Transverse colon (tissue), 4 donors: ENCODE data around the gene URGCP. TPM values are rescaled to one million over a fixed set of nuclear protein-coding genes. Genes with fewer than 3 reads are reported as not detected.

Source experiments
- DNase-seq: peaks from one replicate; pipeline ENCODE4 v3.0.0-alpha.2; 2019
- H3K27ac ChIP-seq, 4 donors: fragments of 200-600 bp; sonication (generic); 2 replicates each; pipeline ENCODE4 v1.5.1; 2016 to 2018; ENCODE audit warnings: inconsistent platforms in 4 of 4
- H3K27me3 ChIP-seq: fragments of 200-600 bp; sonication (generic); 2 replicates; pipeline ENCODE4 v1.5.1; 2017; ENCODE audit warnings: inconsistent platforms
- H3K36me3 ChIP-seq, 4 donors: fragments of 200-600 bp; sonication (generic); 2 replicates each; pipeline ENCODE4 v1.5.1; 2017 to 2019; ENCODE audit warnings: inconsistent platforms in 4 of 4
- H3K4me1 ChIP-seq, 4 donors: fragments of 200-600 bp; sonication (generic); 2 replicates each; pipeline ENCODE4 v1.5.1; 2017 to 2020; ENCODE audit warnings: inconsistent platforms in 4 of 4
- H3K4me3 ChIP-seq, 4 donors: fragments of 200-600 bp; sonication (generic); 1 replicate in 1 of 4; 2 replicates in 3 of 4; pipeline versions ENCODE4 v1.5.1 to v1.6.1; 2017 to 2019; ENCODE audit warnings: inconsistent platforms in 4 of 4
- H3K9me3 ChIP-seq, 2 donors: fragments of 200-600 bp; sonication (generic); 2 replicates each; pipeline ENCODE4 v1.5.1; 2017 to 2019; ENCODE audit warnings: inconsistent platforms in 2 of 2
- EP300 ChIP-seq: sonication (generic); formaldehyde crosslinking; IDR thresholded peaks from one replicate; pipeline ENCODE4 v1.6.1; 2017; ENCODE audit warnings: antibody characterized with exemption, low read depth
- POLR2A ChIP-seq: fragments of 450-650 bp; IDR thresholded peaks from one replicate; pipeline ENCODE4 v1.6.1; 2016; ENCODE audit warnings: antibody characterized with exemption, mild to moderate bottlenecking, moderate library complexity
- POLR2AphosphoS5 ChIP-seq, 3 donors: sonication (generic); formaldehyde crosslinking; IDR thresholded peaks; one replicate each; pipeline ENCODE4 v1.6.1; 2016; ENCODE audit warnings: antibody characterized with exemption in 3 of 3
- WGBS, 2 donors: methylation state at CpG; one replicate each; pipeline ENCODE4 v1.1.5; 2018; ENCODE audit warnings: low coverage in 1 of 2; 5-methylcytosine and 5-hydroxymethylcytosine counted together
- in situ Hi-C, 4 donors: fragments of 200-750 bp; cut with MboI; loops; one replicate each; pipeline versions ENCODE4 v1.15.0 to v1.15.1; 2017; ENCODE audit warnings: low sequenced_read_pairs in 3 of 4, low pct_ligation_motif_present in 1 of 4, low pct_unique_long_range_greater_than_20kb in 1 of 4
- intact Hi-C: fragments of 100-400 bp; cut with DNase I; formaldehyde crosslinking; loops from one replicate; pipeline ENCODE4 v1.15.1; 2023; ENCODE audit warnings: low total_unique reads
- total RNA-seq, 4 donors: library from RNA; depleted of rRNA; stranded (reverse); fragments of >200 nt; gene quantifications; one replicate each; pipeline ENCODE4 v1.1.0, GENCODE V29; 2016
- TF ChIP-seq, protein P1 (sequence below), 5 experiments: fragments of 200-600 bp in 3 of 5; fragments of 450-650 bp in 2 of 5; sonication (generic) in 3 of 5; IDR thresholded peaks; 1 replicate in 2 of 5; 2 replicates in 3 of 5; pipeline ENCODE4 v1.5.1; 2016 to 2017; ENCODE audit warnings: antibody characterized with exemption in 5 of 5, inconsistent platforms in 3 of 5, mild to moderate bottlenecking in 2 of 5, moderate library complexity in 1 of 5

The URGCP gene
- total RNA-seq, 4 donors from 2014 or later, result 54.5 to 84.2 (median 58.2) TPM

GRCh38 chr7:43869006-43869866 is 37.2 kb downstream of the URGCP start, which contains the start of gene MRPS24:
TSS of gene MRPS24 (minus strand) at chr7:43869517. CDS start at chr7:43869495, 22 bp downstream.
- TF ChIP-seq POLR2AphosphoS5 (IDR thresholded peaks at IDR 0.05) (peak; percentile 37 to 84 (median 83)), POLR2A (peak; percentile 54)
- TF ChIP-seq, protein P1, sequence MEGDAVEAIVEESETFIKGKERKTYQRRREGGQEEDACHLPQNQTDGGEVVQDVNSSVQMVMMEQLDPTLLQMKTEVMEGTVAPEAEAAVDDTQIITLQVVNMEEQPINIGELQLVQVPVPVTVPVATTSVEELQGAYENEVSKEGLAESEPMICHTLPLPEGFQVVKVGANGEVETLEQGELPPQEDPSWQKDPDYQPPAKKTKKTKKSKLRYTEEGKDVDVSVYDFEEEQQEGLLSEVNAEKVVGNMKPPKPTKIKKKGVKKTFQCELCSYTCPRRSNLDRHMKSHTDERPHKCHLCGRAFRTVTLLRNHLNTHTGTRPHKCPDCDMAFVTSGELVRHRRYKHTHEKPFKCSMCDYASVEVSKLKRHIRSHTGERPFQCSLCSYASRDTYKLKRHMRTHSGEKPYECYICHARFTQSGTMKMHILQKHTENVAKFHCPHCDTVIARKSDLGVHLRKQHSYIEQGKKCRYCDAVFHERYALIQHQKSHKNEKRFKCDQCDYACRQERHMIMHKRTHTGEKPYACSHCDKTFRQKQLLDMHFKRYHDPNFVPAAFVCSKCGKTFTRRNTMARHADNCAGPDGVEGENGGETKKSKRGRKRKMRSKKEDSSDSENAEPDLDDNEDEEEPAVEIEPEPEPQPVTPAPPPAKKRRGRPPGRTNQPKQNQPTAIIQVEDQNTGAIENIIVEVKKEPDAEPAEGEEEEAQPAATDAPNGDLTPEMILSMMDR (IDR thresholded peaks at IDR 0.05), result no peak
- H3K4me1 ChIP-seq, result peaks cover 8 to 43% (median 26%) of the 10 kb centered on the region in 4 donors
- peak within 1 kb of the TSS; percentile 75 to 95 (median 83) for H3K4me3 ChIP-seq
- in situ Hi-C loops (loop anchor here in 1 of 4 donors (25.0 kb wide), 1 partner anchor 932 kb away; the partner anchor contains the start of genes MRPL32 and PSMA2), intact Hi-C loops (no loop called here)
- 1% methylated on average over 57 of the region's 81 CpGs; no CpG with 5 or more reads in 1 of the 2 donors for WGBS, 2 donors
- DNase-seq, result peak; percentile 96
- no peaks in the 10 kb centered on the region for H3K9me3 ChIP-seq
- H3K27ac ChIP-seq, result peak within 1 kb of the TSS; percentile 87 to 90 (median 88)
- no peaks in the 10 kb centered on the region for H3K27me3 ChIP-seq
- H3K36me3 ChIP-seq, result peaks cover 0 to 15% (median 5%) of the 10 kb centered on the region in 4 donors

DNA sequence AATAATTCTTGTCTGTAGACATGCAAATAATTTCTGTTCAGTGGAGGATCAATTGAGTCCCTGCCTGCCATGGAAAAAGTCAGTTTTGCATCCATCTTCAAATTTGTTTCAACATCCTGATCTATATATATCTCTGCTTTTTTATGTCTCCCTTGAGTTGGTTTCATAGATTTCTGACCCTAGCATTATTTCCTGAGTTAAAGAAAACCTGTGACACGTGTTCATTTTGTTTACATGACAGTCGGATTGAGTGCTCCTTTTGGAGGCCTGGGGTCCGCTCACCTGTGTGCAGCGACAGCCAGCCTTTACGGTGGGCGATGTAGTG is 37.8 kb downstream of the URGCP start:
- no peak for DNase-seq
- intact Hi-C loops (no loop called here), in situ Hi-C loops (loop anchor here in 1 of 4 donors (25.0 kb wide), 1 partner anchor 931 kb away; the partner anchor contains the start of genes MRPL32 and PSMA2)
- Histone ChIP-seq H3K4me1 (peaks cover 8 to 37% (median 26%) of the 10 kb centered on the region in 4 donors), H3K36me3 (peaks cover 0 to 15% (median 5%) of the 10 kb centered on the region in 4 donors), H3K9me3 (no peaks in the 10 kb centered on the region), H3K27me3 (no peaks in the 10 kb centered on the region), H3K27ac (peak overlapping the region; percentile 87 to 90 (median 88)), H3K4me3 (peak overlapping the region; percentile 75 to 95 (median 83))
- TF ChIP-seq, protein P1 (IDR thresholded peaks at IDR 0.05), result no peak
- TF ChIP-seq EP300, result no peak
- no peak for TF ChIP-seq POLR2A
- no peak for TF ChIP-seq POLR2AphosphoS5 (IDR thresholded peaks at IDR 0.05)
- 1% methylated on average over 6 of the region's 6 CpGs; no CpG with 5 or more reads in 1 of the 2 donors for WGBS, 2 donors

DNA sequence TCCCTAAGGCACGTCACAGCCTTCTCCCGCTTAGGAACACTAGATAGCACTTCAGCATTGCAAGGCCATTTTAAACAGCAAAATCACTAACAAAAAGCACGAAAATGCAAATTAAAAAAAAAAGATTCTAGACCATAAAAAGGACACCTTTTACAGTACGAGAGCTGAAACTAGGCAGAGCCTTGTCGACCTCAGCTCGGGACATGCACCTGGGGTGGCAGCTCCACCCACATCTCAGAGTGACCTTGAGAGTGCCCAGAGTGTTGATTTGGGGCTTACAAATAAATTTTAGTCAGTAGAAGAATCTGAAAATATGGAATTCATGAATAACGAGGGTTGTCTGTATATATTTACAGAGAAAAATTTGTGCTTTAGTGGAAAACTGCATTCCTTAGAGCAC is 38.2 kb downstream of the URGCP start:
- intact Hi-C loops (no loop called here), in situ Hi-C loops (loop anchor here in 1 of 4 donors (25.0 kb wide), 1 partner anchor 931 kb away; the partner anchor contains the start of genes MRPL32 and PSMA2)
- 38 to 55% methylated on average over 4 to 7 of the region's 7 CpGs for WGBS, 2 donors
- peaks cover 8 to 32% (median 23%) of the 10 kb centered on the region in 4 donors for H3K4me1 ChIP-seq
- no peaks in the 10 kb centered on the region for H3K9me3 ChIP-seq
- peaks cover 0 to 15% (median 5%) of the 10 kb centered on the region in 4 donors for H3K36me3 ChIP-seq
- no peak for TF ChIP-seq POLR2A
- TF ChIP-seq EP300, result no peak
- TF ChIP-seq POLR2AphosphoS5 (IDR thresholded peaks at IDR 0.05), result no peak
- TF ChIP-seq, protein P1 (IDR thresholded peaks at IDR 0.05), result no peak
- DNase-seq, result peak; percentile 42
- H3K4me3 ChIP-seq, result peak overlapping the region in 3 of 4 donors; percentile 76 to 95 (median 90)
- H3K27ac ChIP-seq, result peak overlapping the region; percentile 87 to 90 (median 88)
- no peaks in the 10 kb centered on the region for H3K27me3 ChIP-seq

DNA sequence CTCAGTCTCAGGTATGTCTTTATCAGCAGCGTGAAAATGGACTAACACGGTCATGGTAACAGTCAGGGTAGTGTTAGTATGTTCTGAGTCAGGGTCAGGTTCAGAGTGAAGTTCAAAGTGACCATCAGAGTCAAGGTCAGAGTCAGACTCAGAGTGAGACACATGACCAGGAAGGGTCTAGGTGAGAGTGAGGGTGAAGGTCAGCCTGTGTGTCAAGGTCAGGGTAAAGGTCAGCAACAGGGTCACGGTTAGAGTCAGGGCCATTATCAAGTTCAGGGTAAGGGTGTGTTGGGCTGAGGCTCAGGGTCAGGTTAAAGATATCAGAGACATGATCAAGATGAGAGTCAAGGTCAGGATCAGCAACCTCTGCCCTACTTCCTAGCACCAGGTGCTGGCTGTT is 41.1 kb downstream of the URGCP start:
- H3K36me3 ChIP-seq, result peaks cover 0 to 15% (median 5%) of the 10 kb centered on the region in 4 donors
- no peak overlapping the region for H3K27ac ChIP-seq
- H3K4me1 ChIP-seq, result peaks cover 0 to 17% (median 14%) of the 10 kb centered on the region in 4 donors
- in situ Hi-C loops, result loop anchor here in 1 of 4 donors (25.0 kb wide), 1 partner anchor 928 kb away; the partner anchor contains the start of genes MRPL32 and PSMA2
- DNase-seq, result no peak
- intact Hi-C loops, result no loop called here
- H3K9me3 ChIP-seq, result no peaks in the 10 kb centered on the region
- no peak overlapping the region for H3K4me3 ChIP-seq
- H3K27me3 ChIP-seq, result no peaks in the 10 kb centered on the region
- TF ChIP-seq EP300, result no peak
- TF ChIP-seq POLR2A, result no peak
- TF ChIP-seq POLR2AphosphoS5 (IDR thresholded peaks at IDR 0.05), result no peak
- TF ChIP-seq, protein P1 (IDR thresholded peaks at IDR 0.05), result no peak
- 92 to 94% methylated on average over 3 of the region's 3 CpGs for WGBS, 2 donors
